H54 (cell line): ENCODE results near the gene ARV1.
"Not testable (repeated sequence)": the region's sequence is repeated elsewhere in the genome, so short reads cannot be mapped to it uniquely, and the experiment has no call there.

ENCODE experiments used
- DNase-seq: peaks from one replicate; pipeline ENCODE4 v3.0.0; 2011; ENCODE audit warnings: low spot score, mixed read lengths; ENCODE audit not compliant: insufficient read length
- FAIRE-seq: peaks from 3 replicates; lab custom pipeline; 2011; peaks lifted over from hg19 to GRCh38; lab: Jason Lieb, UNC
- POLR2A ChIP-seq: IDR thresholded peaks from 2 replicates; pipeline ENCODE4 v1.6.1; 2011; ENCODE audit warnings: low read depth, mild to moderate bottlenecking, low read length

ARV1 gene

DNA sequence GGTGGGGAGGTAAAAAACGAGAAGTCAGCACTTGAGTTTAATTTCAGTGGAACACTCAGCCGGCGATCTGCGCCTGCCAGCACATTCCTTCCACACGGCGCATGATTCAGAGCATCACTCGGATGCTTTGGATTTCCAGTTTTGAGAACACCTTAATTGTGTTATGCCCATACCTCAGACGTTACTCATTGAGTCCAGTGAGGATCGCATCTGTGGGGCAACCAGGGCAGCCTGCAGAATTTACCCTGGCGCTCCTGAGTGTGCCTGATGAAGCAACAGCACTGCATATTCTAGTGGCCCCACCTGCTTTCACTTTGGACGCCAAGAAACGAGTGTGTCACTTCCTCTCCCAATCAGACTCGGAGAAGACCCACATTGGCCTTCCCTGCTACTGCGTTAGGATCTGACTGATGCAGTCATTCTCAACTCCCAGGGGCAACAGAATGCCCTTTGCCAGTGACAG is 41.3 kb downstream of the ARV1 start:
- no peak for TF ChIP-seq POLR2A
- DNase-seq (no peak), FAIRE-seq (no peak)

DNA sequence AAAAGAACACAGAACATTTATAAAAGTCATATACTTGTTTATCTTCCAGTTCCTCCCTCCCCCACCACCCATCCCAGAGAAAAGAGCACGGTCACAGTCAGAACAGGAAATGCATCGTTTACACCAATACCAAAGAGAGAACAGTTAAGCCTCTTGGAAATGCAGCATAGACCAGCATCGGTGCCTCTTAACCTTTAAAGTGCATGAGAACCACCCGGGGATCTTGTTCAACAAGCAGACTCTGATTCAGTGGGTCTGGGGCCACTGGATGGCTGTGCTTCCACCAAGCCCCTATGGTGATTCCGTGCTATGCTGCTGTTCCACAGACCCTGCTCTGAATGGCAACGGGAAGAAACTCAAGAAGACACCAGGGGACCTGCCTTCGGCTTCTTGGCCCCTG is 41.9 kb downstream of the ARV1 start:
- no peak for FAIRE-seq
- no peak for DNase-seq
- TF ChIP-seq POLR2A, result no peak

DNA sequence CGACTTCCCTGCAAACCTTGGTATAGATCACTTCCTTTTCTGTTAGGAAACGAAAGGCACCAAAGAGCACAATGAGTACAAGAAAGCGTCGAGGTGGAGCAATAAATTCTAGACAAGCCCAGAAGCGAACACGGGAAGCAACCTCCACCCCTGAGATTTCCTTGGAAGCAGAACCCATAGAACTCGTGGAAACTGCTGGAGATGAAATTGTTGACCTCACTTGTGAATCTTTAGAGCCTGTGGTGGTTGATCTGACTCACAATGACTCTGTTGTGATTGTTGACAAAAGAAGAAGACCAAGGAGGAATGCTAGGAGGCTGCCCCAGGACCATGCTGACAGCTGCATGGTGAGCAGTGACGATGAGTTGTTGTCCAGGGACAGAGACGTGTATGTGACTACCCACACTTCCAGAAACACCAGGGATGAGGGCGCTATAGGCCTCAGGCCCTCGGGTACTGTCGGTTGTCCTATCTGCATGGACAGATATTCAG is 42.7 kb downstream of the ARV1 start:
- no peak for TF ChIP-seq POLR2A
- DNase-seq (no peak), FAIRE-seq (no peak)

DNA sequence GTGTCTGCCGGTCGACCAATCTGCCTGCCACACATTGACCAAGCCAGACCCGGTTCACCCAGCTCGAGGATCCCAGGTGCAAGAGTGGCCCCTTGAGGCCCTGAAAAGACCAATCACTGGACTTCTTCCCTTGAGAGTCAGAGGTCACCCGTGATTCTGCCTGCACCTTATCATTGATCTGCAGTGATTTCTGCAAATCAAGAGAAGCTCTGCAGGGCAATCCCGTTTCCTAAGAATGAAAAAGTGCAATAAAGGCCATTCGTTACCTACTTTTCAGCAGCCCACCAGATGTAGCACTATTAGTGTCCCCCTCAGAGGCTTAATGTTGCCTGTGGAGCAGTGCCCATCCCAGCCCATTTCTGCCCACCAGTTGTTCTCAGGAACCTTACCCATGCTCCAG is 43.6 kb downstream of the ARV1 start:
- DNase-seq, FAIRE-seq: not testable (repeated sequence)

DNA sequence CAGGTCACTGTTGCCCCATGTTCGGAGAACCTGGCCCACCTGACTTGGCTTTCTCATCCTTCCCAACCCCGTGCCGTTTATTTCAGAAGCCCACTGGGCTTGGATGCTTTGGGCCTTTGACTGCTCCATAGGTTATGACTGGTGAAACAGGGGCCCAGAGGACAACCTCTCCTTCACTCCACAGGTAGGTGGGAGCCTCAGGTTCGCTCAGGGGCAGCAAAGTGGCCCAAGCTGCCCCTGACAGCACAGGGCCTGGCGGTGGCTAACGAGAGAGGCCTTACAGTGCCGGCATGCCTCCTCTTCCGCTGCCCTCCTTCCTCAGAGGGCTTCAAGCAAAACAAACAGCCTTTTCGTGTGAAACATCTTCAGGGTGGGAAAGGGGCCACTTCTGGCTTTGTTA is 44.3 kb downstream of the ARV1 start:
- FAIRE-seq (no peak), DNase-seq (no peak)
- TF ChIP-seq POLR2A, result no peak

- FAIRE-seq, result no peak
- no peak for DNase-seq
- TF ChIP-seq POLR2A, result no peak
These were observed 47.7 kb downstream of the ARV1 start for GRCh38 chr1:231026576-231026975.

DNA sequence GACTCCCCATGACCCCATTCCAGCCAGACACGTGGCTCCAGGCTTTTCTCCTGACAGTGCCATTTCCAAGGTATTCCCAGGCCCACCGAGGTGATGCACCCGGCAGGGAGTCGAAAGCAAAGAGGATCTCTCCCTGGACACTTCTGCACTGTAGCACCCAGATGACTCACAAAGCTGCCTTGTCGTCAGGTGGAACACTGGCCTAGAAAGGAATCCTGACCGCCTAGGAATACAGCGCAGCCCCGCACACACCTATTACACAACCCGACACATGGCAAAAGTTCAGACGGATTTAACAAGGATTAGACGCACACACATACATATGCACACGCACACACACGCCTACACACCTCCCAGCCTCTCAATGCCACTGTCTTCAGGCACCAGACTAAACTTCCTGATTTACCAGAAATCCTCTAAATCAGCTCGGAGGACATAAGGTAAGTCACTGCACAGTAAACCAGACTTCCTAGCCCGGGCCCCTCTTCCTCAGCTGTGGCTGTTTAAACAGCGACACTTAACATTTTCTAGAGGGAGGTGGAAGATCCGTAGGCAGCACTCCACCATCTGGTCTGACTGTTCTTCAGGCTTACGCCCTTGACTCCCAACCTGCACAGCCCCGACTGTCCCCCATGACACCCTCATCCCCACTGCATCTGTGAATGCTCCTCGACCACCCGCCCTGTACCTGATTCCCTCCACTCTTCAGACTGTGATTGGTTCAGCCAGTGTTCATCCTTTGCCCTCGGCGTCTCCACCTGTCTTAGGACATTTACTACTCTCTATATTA is 48.4 kb downstream of the ARV1 start:
- no peak for FAIRE-seq
- TF ChIP-seq POLR2A, result no peak
- no peak for DNase-seq

DNA sequence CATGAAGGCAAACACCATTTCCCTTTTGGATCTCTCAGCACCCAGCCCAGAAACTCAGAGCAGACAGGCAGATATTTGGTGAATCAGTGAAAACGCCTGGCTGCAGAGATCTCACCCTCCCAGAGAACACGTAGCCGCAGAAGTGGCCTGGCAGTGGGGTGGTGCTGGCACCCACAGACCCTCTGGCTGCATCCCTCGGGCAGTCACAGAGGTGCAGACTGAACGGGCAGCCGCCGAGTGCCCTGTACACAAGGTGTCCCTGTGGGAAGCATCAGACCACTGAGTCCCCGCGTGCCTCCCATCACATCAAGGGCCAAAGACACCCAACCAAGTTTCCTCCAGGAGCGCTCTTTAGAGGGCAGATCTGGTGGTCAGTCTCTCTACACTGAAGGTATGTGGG is 49.1 kb downstream of the ARV1 start:
- TF ChIP-seq POLR2A, result no peak
- no peak for DNase-seq
- FAIRE-seq, result no peak

DNA sequence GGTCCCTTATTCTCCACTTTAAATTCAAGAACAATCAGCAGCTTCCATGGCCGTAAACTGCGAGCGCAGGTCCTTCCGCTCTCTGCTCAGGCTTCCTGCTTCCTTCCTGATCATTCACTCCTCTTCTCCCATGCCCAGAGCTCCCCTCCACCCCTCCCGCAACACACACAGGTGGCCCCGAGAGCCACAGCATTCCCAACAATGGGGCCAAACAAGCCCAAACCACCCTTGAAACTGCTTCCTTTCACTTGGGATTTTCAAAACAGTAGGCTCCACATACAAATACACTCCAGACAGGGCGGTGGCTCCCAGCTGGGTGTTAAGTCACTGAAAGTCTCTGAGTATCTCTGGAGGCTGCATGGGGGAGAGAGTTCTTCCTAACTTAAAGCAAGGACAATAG is 49.8 kb downstream of the ARV1 start:
- TF ChIP-seq POLR2A, result no peak
- DNase-seq (no peak), FAIRE-seq (no peak)

GRCh38 chr1:231029247-231029646 is 50.4 kb downstream of the ARV1 start:
- not testable (repeated sequence) for FAIRE-seq, DNase-seq

DNA sequence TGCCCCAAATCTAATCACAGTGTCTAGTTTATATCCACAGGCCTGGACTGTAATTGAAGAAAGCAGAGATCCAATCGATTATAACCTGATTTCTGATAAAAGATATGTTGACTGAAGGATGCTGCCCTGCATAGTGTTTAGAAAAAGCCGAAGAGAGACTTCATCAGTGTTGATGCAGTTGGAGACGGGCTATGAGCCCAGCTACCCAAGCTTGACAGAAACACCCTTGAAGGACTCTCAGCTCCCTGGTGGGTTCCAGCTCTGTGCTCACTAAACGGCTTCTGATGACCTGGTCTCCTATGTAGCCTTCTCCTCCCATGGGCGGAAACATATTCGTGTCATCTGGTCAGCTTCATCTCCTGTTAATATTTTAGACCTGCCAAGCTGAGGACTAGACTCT is 50.9 kb downstream of the ARV1 start:
- FAIRE-seq (no peak), DNase-seq (no peak)
- no peak for TF ChIP-seq POLR2A

GRCh38 chr1:231032963-231033362 is 54.1 kb downstream of the ARV1 start:
- no peak for TF ChIP-seq POLR2A
- DNase-seq (no peak), FAIRE-seq (no peak)

GRCh38 chr1:231035799-231036198 is 56.9 kb downstream of the ARV1 start:
- no peak for FAIRE-seq
- no peak for TF ChIP-seq POLR2A
- no peak for DNase-seq

DNA sequence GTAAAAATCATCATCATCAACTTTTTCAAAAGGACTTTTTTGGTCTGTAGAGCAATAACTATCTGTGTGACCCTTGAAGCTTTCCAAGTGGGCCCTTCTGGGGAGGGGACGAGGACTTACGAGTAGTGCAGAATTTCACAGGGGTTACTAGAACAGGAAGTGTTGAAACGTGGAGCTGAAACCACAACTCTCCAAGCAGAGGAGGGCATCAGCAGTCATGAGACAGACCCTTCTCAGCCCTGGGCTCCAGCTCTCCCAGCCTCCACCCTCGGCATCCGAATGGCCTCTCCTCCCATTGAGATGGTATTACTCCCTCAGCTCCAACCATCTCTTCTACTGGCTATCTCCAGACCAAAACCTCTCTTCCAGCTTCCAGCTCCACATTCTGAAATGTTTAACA is 57.5 kb downstream of the ARV1 start:
- no peak for TF ChIP-seq POLR2A
- no peak for DNase-seq
- no peak for FAIRE-seq
